GM18507 (cell line): ENCODE measurements around the gene FFAR1.
"Not testable (repeated sequence)": the region's sequence is repeated elsewhere in the genome, so short reads cannot be mapped to it uniquely, and the experiment has no call there.

Experiments used
- DNase-seq: peaks from one replicate; pipeline ENCODE4 v3.0.0; 2011; ENCODE audit warnings: low read depth; ENCODE audit not compliant: insufficient read length; ENCODE audit errors: extremely low spot score
- FAIRE-seq: peaks from 2 replicates; lab custom pipeline; 2011; peaks lifted over from hg19 to GRCh38; lab: Jason Lieb, UNC

FFAR1 gene

GRCh38 chr19:35357867-35358573, 10.3 kb downstream of the FFAR1 start, which contains the start of gene FFAR3:
TSS of gene FFAR3 (plus strand) at chr19:35358460. CDS start at chr19:35358891, 431 bp downstream.
- FAIRE-seq (no peak), DNase-seq (no peak)

- DNase-seq, FAIRE-seq: not testable (repeated sequence)
Measured at GRCh38 chr19:35358834-35359233, 11.1 kb downstream of the FFAR1 start.

- not testable (repeated sequence) for FAIRE-seq, DNase-seq
Measured at GRCh38 chr19:35359395-35359794, 11.7 kb downstream of the FFAR1 start.

- DNase-seq: not testable (repeated sequence)
- FAIRE-seq: peak; percentile 72
Measured at GRCh38 chr19:35360081-35360480, 12.4 kb downstream of the FFAR1 start.

- no peak for FAIRE-seq
- no peak for DNase-seq
Measured at GRCh38 chr19:35360880-35361420, 13.2 kb downstream of the FFAR1 start.

GRCh38 chr19:35362261-35363000, 14.7 kb downstream of the FFAR1 start:
- no peak for FAIRE-seq
- DNase-seq: no peak

- FAIRE-seq: no peak
- no peak for DNase-seq
Measured at GRCh38 chr19:35363001-35363590, 15.4 kb downstream of the FFAR1 start.

- no peak for DNase-seq
- no peak for FAIRE-seq
Measured at GRCh38 chr19:35363711-35364425, 16.2 kb downstream of the FFAR1 start.

- no peak for FAIRE-seq
- no peak for DNase-seq
Measured at GRCh38 chr19:35365303-35365702, 17.6 kb downstream of the FFAR1 start.

- FAIRE-seq (no peak), DNase-seq (no peak)
Measured at GRCh38 chr19:35368378-35368777, 20.7 kb downstream of the FFAR1 start.

- no peak for FAIRE-seq
Measured at GRCh38 chr19:35369522-35369921, 21.8 kb downstream of the FFAR1 start.

GRCh38 chr19:35370722-35371121, 23.0 kb downstream of the FFAR1 start, which contains the start of gene GPR42:
TSS of gene GPR42 (plus strand) at chr19:35371068. CDS start at chr19:35371360, 292 bp downstream.
- no peak for DNase-seq
- FAIRE-seq: no peak

More at GRCh38 chr19:35369522-35369921, 21.8 kb downstream of the FFAR1 start:
- DNase-seq: no peak

GRCh38 chr19:35373492-35373891, 25.8 kb downstream of the FFAR1 start:
- DNase-seq (no peak), FAIRE-seq (no peak)

- not testable (repeated sequence) for DNase-seq
Measured at GRCh38 chr19:35374031-35374430, 26.3 kb downstream of the FFAR1 start.

GRCh38 chr19:35375505-35376307, 28.0 kb downstream of the FFAR1 start:
- DNase-seq: no peak
- no peak for FAIRE-seq

More at GRCh38 chr19:35374031-35374430, 26.3 kb downstream of the FFAR1 start:
- not testable (repeated sequence) for FAIRE-seq

GRCh38 chr19:35377656-35378055, 30.0 kb downstream of the FFAR1 start:
- DNase-seq: no peak
- FAIRE-seq: no peak

GRCh38 chr19:35378356-35378755, 30.7 kb downstream of the FFAR1 start:
- DNase-seq (no peak), FAIRE-seq (no peak)

GRCh38 chr19:35379545-35379944, 31.8 kb downstream of the FFAR1 start:
- not testable (repeated sequence) for DNase-seq, FAIRE-seq
